Activated CD4-positive, CD25-positive, alpha-beta regulatory T cell treated with anti-CD3 and anti-CD28 coated beads, Interleukin-2, amount 50 U/mL, for 72 hours (primary cell): ENCODE measurements around the gene TSPYL4.

Source experiments
- DNase-seq: peaks from one replicate; pipeline ENCODE4 v3.0.0; 2021

Gene TSPYL4

GRCh38 chr6:116221067-116221466 lies 32.8 kb downstream of the TSPYL4 start:
- DNase-seq = no peak

- no peak for DNase-seq
Observed at GRCh38 chr6:116218866-116219265, 35.0 kb downstream of the TSPYL4 start.

GRCh38 chr6:116218172-116218633 lies 35.7 kb downstream of the TSPYL4 start:
- no peak for DNase-seq

GRCh38 chr6:116217069-116217468 lies 36.8 kb downstream of the TSPYL4 start:
- no peak for DNase-seq

- DNase-seq = no peak
Observed at GRCh38 chr6:116215414-116215813, 38.5 kb downstream of the TSPYL4 start.

GRCh38 chr6:116214681-116215080 lies 39.2 kb downstream of the TSPYL4 start:
- DNase-seq = no peak

DNA sequence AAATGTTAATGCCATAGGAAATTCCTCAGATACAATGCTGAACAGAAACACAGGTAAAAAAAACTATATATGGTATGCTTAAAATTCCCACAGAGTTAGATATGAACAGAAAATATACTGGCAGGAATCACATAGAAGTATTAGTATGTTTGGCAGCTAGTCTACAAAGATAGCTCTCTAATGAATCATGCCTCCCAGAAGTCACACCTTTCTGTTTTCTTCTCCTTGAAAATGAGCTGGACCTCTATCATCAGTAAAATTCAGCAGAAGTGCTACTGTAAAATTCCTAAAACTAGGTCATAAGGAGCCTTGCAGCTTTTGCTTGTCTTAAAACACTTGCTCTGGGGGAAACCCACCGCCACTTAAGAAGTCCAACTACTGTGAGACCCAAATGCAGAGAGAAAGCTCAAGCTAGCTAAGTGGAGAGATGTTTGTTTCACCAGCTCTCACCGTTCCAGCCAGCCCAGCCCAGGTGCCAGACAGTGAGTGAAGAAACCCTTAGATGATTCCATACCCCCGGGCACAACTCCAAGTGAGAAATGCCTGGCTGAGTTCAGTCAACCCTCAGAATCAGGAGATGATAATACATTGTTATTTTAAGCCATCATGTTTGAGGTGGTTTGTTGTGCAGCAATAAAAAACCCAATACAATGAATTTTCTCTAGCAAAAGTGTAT lies 43.0 kb downstream of the TSPYL4 start:
- DNase-seq = no peak

GRCh38 chr6:116210316-116210715 lies 43.6 kb downstream of the TSPYL4 start:
- DNase-seq = no peak

GRCh38 chr6:116208056-116208785 lies 45.7 kb downstream of the TSPYL4 start:
- DNase-seq = no peak

GRCh38 chr6:116206231-116206903 lies 47.5 kb downstream of the TSPYL4 start:
- DNase-seq = no peak

DNA sequence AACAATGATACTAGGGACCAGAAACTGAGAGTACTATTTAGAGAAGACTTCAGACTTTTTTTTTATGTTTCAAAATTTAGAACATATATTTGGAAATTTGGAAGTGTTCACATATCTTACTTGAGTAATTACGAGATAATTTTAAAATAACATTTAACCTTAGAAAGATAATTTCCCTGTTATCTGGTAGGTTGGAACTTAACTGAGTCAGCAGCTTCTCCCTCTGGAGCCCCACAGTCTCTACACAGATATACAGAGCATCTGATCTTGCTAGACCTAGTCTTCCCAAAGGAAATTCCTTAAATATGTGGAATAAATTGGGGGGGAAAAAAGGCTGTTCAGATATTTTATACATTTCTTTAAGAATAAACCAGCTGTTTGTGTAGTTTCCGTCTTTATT lies 48.6 kb downstream of the TSPYL4 start:
- no peak for DNase-seq

DNA sequence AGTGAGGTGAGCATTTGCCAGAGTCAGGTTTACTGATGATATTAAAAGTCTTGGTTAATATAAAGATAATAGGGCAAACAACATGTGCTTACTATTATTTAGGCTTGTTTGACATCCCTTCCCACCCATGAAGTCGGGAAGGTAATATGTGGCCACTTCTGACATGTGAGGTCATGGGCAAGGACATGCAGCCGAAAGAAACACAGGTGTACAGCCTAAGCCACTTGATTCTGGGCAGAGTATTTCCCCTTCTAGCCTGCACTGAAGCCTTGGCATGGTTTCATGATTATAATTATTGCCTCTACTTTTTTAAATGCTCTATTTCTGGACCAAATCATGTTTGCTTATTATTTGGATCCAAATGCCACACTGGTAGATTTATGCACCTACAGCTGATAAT lies 52.3 kb downstream of the TSPYL4 start:
- DNase-seq = no peak

DNA sequence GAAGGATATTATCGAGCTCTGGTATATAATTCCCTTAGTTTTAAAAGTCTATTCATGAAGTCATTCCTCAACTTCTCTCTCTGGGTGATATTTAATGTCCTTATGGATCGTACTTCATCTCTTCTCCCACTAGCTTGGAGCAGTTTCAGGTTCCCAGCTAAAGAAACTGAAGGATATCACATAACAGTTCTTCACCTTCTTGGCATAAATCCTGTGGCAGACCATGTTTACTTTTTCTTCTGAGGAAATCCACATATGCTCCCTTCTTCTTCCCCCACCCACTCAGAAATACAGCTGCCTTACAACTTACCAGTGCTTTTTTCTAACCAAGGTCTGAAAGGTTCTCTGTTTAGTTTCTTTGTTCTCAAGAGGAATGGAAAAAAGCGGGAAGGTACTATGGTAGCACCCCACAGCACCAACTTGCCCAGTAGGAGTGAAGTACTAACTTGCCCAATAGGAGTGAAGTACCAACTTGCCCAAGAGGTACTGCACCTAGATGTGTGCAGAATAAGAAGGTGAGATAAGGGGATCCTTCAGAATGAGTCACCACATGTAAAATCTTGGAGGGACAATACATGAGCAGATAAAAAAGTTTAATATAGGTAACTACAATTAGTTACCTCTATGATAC lies 53.1 kb downstream of the TSPYL4 start:
- no peak for DNase-seq
